Neural progenitor cell (in vitro differentiated cells): ENCODE data around the gene STAT3.

ENCODE experiments used
- CTCF ChIP-seq: fragments of 200-600 bp; sonication (generic); IDR thresholded peaks from 2 replicates; pipeline ENCODE4 v1.5.1; 2017; ENCODE audit warnings: antibody characterized with exemption, mild to moderate bottlenecking
- EZH2 ChIP-seq: fragments of 200-600 bp; sonication (generic); IDR thresholded peaks from 2 replicates; pipeline ENCODE4 v1.6.1; 2017; ENCODE audit warnings: antibody characterized with exemption, mild to moderate bottlenecking, moderate library complexity

- TF ChIP-seq CTCF (no peak), EZH2 (no peak)
Observed at GRCh38 chr17:42337442-42337841, 50.8 kb downstream of the STAT3 start.
